NOMO-1 treated with dmso at 0.1 percent for 144 hours (cell line): ENCODE data around the gene MARCKS.
"Not testable (repeated sequence)": the region's sequence is repeated elsewhere in the genome, so short reads cannot be mapped to it uniquely, and the experiment has no call there.

Experiments used
- DNase-seq: peaks from one replicate; lab custom pipeline; 2025; ENCODE audit not compliant: unreplicated experiment; lab: John Stamatoyannopoulos, UW

Gene MARCKS

DNA sequence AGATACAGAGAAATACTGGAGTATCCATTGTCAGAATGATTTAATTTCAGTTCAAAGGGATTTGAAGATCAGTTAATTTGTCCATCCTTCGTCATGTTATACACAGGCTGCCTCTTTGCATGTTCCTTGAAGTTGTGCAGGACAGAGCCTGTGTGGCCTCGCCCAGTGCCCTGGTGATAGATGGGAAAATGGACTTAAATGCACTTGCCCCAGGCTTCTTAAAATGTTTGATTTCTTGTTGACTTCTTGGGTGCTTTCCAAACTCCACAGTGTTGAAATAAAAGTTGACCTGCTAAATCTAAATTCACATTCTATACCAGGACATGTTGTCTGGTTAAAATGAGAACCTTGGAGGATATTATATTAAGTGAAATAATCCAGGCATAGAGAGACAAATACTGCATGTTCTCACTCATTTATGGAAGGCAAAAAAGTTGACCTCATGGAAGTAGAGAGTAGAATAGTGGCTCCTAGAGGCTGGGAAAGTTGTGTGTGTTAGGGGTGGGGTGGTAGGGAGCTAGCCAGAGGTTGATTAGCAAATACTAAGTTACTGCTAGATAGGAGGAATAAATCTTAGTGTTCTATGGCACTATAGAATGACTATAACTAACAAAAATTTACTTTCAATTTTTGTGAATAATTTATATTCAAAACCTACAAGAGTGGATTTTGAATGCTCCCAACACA lies 25.3 kb downstream of the MARCKS start:
- no peak for DNase-seq

DNA sequence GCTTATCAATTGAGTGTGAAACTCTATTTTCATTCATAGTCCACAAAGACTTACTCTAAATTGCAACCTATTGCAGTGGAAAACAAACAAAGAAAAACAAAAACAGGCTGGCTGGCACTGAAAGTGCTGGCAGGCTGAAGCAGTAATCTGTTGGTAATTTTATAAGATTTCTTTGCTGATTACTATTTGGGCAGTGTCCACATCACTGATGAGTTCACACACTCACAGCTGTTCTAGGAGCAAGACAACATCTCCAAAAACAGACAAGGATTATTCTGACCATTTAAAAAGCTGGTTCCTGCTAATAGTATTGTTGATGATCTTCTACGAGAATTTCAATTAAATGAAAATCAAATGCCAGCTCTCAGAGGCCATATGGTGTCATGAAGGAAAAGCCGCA lies 26.9 kb downstream of the MARCKS start:
- DNase-seq, result no peak

DNA sequence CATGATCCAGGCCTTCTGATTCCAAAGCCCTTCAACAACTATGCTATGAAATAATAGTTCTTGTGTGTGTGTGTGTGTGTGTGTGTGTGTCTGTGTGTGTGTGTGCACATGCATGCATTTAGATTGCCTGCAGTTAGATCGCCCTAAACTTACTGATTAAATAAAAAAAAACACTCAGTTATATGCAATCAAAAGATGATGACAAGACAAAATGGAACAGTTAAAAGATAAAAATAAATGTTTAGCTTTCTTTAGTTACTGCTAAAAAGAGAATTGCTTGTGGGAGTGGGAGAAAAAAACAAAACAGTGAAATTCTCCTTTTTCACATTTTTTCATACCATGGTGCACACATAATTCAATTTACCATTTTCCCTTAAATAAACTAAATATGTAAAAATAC lies 29.4 kb downstream of the MARCKS start:
- no peak for DNase-seq

DNA sequence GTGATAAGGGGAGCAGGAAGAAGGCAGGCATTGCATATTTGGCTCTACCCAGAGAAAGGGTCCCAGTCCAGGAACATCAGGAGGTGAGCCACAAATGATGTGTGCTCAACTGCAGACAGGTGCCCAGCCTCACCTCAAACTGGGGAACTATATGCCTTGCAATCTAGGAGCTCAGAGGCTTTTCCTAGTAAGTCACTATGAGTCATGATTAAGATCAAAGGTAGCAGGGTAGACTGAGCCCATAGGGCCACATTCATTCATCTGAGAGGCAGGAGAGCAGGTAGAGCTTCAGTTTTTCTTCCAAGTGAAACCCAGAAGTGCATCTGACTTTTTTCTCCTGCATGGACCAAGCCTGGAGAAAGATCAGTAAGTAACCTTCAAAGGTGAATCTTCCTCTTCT lies 31.3 kb downstream of the MARCKS start:
- DNase-seq, result no peak

DNA sequence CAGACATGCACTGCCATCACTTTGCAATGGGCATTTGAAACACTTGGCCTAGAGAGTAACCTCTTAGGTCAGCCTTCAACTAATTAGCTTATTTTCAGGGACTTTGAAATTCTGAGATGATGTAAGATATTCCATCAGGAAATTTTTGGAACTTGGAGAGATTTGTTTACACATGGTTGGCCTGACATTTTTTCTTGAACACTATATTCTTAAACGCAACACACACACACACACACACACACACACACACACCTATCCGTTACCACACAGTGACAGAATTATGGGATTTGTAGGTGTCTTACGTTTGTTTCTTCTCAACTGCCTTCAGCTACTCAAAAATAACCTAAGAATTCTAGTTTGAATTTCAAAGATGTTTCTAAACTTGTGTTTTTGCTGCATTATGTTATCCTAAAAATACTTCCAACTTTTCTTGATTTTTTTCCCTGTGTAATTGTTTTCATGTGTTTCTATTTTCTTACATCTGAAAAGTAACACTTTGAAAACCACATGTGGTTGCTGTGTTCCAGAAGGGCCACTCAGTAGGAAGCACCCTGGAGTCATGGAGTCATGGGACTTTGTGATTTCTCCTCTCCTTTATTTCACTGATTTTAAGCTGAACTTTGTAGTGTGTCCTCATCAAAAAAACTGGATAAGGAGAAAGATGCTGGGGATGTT lies 31.9 kb downstream of the MARCKS start:
- DNase-seq, result no peak

DNA sequence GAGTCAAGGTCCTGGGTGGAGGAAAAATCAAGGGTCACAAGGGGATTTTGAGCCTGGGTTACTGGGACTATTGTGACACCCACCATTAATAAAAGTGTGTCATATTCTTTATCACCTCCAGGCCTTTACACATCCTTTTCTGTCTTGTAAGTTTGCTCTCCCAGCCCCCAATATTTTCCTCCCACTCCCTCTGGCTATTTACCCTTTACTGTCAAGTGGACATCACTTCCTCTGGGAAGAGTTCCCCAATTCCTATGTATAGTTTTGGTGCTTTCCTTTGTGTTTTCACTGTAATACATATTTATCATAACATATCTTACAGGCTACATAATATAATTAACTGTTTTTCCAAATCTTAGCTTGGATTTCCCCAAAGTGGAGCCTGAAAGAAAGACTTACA lies 36.3 kb downstream of the MARCKS start:
- DNase-seq, result no peak

DNA sequence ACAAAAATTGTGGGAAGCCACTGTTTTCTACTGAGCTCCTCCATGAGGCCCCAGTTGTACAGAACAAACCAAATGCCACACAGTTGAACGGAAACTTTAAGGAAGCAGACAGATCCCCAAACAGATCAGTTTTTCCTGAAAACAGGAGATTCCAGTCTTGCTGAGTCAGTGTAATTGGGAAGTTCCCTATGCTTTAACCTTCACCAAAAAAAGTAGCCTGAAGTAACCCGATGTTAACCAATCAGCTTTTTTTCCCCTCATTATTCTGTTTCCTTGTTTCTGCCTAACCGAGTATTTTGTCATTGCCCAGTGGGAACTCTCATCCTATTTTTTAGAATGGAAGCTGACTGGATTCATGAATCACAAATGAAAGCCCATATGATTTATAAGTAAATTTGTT lies 36.7 kb downstream of the MARCKS start:
- no peak for DNase-seq

DNA sequence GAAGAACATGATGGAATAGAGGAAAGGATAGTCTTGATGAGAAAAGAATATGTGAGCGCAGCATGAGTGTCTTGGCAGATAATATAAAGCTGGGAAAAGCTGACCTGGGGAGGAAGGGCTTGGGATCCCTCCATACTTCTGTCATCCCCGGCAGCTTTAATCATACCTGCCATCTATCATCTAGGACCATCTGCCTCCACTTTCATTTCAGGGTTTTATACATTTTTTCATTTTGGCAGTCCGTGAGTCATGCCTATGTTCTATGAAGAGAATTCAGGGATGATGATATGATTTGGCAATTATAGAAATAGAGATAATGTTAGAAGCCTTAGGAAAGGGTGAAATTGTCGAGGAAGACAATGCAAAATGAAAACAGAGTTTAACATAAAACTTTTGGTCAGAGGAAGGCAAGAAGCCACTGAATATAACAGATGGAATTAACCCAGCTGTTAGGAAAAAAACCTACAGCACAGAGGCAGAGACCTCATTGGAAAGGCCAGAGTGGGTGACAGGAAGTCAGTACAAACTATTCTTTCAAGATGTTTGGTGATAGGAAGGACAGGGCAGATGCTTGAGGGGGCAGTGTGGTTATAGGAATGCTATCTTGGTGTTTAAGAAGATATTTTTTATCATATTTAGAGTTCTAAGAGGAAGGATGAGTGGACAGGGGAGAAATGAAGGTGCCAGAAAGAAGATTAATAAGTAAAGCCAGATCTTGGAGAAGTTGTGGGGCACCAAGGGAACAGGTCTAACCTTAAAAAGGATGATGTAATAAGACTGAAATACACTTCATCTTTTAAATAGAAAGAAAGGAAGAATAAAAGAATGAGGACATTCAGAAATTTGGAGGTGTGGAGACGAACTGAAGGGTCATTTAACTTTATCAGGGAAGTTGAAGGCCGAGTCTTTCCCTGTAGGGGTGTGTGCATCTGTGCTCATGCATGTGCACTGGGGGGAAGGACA lies 37.8 kb downstream of the MARCKS start:
- DNase-seq, result no peak

DNA sequence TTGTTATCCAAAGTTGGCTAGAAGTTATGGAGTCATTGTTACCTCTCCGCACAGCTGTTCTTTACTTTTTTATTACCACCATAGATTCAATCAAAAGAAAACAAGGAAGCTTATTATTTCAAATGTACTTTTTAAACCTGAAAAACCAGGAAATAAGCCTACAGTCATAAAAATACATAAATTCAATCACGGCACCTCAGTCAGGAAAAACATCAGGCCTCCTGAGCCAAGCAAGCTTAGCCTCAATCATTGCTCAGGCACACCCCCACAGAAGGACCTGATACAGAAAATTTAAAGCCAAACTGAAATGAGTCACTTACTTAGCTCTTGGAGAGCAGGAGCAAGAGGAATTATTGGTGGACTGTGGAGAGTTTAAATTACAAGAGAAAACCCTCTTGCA lies 44.3 kb downstream of the MARCKS start:
- DNase-seq, result no peak

DNA sequence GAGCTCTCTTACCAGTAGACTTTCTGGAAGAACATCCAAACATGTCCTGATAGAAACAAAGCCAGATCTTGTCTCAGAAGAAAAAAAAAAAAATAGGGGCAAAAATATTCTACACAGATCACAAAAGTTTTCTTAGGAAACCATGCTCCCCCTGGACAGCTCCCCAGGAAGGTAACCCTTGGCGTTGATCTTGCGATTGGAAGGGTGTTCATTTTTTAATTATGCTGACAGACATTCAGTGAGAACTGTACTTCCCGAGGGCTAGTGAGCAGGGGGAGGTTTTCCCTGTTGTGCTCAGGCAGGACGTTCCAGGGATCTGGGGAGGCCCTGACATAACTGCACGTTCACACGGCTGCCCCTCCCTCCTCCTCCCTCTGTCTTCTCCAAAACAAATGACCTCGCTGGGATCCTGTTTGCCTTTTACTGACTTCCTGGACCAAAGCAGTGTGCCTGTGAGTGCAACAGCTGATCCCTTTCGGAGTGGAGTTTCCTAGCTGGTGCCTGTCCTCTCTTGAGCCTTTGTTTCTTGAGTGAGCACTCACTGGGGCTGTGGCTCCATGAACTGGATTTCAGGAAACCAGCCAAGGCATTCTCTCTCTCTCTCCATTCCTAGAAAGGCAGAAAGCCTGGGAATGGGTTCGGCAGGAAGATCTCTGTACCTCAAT lies 46.7 kb downstream of the MARCKS start:
- DNase-seq, result no peak

DNA sequence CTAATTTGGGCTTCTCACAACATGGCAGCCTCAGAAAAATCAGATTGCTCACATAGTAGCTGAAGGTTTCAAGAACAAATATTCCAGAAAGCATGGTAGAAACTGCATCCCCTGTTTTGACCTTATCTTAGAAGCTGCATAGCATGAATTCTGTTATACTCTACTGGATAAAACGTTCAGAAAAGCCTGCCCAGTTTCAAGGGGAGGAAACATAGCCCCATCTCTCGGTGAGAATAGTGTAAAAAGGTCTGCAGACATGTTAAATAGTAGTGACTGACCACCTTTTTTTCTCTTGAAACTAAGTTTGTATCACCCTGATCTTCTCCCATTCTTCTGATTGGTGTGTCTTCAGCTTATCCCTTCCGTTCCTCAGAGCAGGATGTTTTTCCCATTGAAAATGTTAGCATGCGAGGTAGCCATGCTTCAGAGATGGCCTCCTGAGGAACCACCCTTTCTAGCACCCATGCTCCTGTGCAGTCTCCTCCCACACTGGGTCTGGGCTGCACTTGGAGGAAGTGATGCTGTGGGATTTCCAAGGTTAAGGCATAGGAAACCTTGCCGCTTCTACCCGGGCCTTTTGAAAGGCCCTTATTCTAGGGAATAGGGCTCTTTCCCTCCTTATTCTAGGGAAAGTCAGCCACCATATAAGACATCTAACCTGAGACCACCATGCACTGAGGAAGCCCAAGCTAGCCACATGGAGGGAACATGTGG lies 50.1 kb downstream of the MARCKS start:
- no peak for DNase-seq

DNA sequence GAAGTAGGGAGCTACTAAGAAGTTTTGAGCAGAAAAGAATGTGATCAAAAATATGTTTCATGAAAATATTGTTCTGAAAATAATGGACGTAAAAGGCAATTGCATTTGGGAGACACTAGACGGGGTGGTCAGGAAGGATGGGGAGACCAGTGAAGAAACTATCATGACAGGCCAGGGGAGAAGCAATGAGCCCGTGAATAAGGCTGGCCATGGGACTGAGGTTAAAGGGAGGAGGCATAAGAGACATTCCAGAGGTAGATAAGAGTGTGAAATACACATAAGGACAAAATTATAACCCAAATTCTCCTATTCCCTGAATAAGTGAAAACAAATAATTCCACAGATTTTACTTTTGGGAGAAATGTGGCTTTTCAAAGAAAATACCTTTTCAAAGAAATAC lies 51.7 kb downstream of the MARCKS start:
- DNase-seq, result no peak

DNA sequence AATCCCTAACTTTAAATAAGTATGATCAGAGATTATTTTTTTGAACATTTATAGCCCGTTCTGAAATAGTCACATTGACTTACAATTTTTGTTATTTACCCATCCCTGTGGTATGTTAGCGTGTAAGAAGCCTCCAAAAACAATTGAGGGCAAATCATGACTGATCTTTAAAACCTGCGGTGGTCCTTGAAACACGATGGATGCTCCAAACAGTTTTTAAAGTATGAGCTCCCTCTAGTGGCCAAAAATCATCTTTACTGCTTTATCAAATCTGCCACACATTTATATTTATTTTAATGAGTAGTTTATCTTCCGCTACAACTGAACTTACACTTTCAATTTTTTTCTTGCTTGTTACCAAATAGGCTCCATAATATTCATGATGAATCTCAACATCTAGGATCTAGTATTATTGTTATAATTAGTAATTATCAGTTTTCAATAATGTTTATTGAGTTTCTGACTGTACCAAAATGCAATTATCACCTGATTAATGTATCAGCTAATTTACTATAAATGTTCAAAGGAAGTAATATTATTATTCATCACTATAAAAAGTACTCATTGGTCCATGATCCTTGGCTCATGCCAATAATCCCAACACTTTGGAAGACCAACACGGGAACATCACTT lies 52.2 kb downstream of the MARCKS start:
- DNase-seq, result no peak

DNA sequence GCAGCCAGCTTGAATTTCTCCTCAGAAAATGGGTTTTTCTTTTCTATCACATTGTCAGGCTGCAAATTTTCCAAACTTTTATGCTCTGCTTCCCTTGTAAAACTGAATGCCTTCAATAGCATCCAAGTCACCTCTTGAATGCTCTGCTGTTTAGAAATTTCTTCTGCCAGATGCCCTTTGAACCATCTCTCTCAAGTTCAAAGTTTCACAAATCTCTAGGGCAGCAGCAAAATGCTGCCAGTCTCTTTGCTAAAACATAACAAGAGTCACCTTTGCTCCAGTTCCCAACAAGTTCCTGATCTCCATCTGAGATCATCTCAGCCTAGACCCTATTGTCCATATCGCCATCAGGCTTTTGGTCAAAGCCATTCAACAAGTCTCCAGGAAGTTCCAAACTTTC lies 53.1 kb downstream of the MARCKS start:
- DNase-seq, result not testable (repeated sequence)
